SK-N-MC (cell line): Measurements from ENCODE around the gene SPRY1.

Experiments used
- DNase-seq: peaks from one replicate; pipeline ENCODE4 v3.0.0-alpha.2; 2011; ENCODE audit warnings: low read depth, low spot score
- H3K27ac ChIP-seq: fragments of 200-600 bp; sonication (generic); 2 replicates; pipeline ENCODE4 v1.5.1; 2016; ENCODE audit warnings: mixed run types
- H3K36me3 ChIP-seq: fragments of 200-600 bp; sonication (generic); 2 replicates; pipeline ENCODE4 v1.6.1; 2017; ENCODE audit warnings: antibody characterized with exemption, low read length, mixed read lengths; ENCODE audit not compliant: insufficient read depth
- H3K4me3 ChIP-seq: fragments of 200-600 bp; sonication (generic); 2 replicates; pipeline ENCODE4 v1.5.1; 2016
- H3K9ac ChIP-seq: fragments of 200-600 bp; sonication (generic); 2 replicates; pipeline ENCODE4 v1.8.0; 2017; ENCODE audit warnings: mixed run types, mixed read lengths; ENCODE audit not compliant: insufficient read length
- H3K9me3 ChIP-seq: fragments of 200-600 bp; sonication (generic); 2 replicates; pipeline ENCODE4 v1.6.1; 2017; ENCODE audit warnings: low read depth, mild to moderate bottlenecking, antibody characterized with exemption, low read length, moderate library complexity, mixed read lengths
- EZH2 ChIP-seq: fragments of 200-600 bp; sonication (generic); IDR thresholded peaks from one replicate; pipeline ENCODE4 v1.6.1; 2017; ENCODE audit warnings: antibody characterized with exemption
- FOXP2 ChIP-seq: optimal IDR thresholded peaks from 2 replicates; pipeline ENCODE3; 2011; ENCODE audit warnings: mild to moderate bottlenecking, moderate library complexity; ENCODE audit not compliant: insufficient read depth; ENCODE audit errors: extremely low read length, control extremely low read depth
- POLR2AphosphoS5 ChIP-seq: IDR thresholded peaks from 2 replicates; pipeline ENCODE4 v1.6.1; 2012; ENCODE audit warnings: mild to moderate bottlenecking, low read depth, low read length, borderline replicate concordance

SPRY1 gene

DNA sequence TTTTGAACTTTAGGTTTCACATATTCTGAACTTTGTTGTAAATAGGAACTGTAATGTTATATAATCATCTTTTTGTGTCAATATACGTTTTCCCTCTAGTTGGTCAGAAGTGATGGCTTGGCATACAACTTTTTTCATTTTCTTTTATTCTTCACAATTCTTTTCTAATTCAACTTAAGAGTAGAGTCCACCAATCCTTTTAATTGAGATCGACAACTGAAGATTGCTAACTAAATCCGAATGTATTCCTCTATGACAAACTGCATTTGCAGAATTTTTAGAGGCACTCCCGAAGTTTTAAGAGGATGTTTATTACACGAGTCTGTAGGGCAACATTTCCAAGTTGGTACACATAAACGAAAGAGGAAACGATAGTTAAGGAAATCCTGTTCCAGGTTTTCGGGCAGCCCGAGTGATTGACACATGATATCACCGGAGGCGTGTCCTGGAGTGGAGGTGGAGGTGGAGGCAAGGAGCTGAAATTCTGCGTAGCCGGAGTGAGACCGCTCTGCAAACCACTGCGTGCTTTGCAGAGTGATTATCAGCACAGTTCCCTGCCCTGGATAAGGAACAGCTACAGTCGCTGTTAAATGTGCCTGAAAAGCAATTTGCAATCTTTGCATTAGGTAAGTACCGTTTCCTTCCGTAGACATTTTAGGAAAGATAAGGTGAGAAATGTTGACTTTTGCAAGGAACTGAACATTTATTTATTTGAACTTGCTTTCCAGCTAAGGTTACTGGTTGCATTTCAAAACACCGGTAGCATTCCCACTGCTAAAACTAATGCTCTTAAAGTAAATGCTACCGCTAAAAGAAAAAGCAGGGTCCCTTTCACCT, at the start of gene SPRY1:
Gene SPRY1 (plus strand): TSS at position 489 of the 837 bp plus-strand sequence. CDS start 4,797 bp downstream, outside the sequence.
- H3K4me3 ChIP-seq = peak within 1 kb of the TSS; percentile 91

GRCh38 chr4:123346951-123347350, 49.6 kb upstream of the SPRY1 start:
- H3K4me3 ChIP-seq = no peak overlapping the region
- H3K36me3 ChIP-seq = no peaks in the 10 kb centered on the region
- H3K9ac ChIP-seq = no peak overlapping the region
- no peak for TF ChIP-seq FOXP2
- no peak for TF ChIP-seq EZH2
- no peak for TF ChIP-seq POLR2AphosphoS5
- no peak for DNase-seq
- no peak overlapping the region for H3K27ac ChIP-seq
- no peaks in the 10 kb centered on the region for H3K9me3 ChIP-seq

More for the DNA sequence above, at the start of gene SPRY1:
- Histone ChIP-seq H3K9me3 (no peaks in the 10 kb centered on the region), H3K27ac (no peak within 1 kb of the TSS), H3K36me3 (no peaks in the 10 kb centered on the region), H3K9ac (no peak within 1 kb of the TSS)
- DNase-seq = no peak
- no peak for TF ChIP-seq FOXP2
- no peak for TF ChIP-seq POLR2AphosphoS5
- no peak for TF ChIP-seq EZH2

- Histone ChIP-seq H3K36me3 (no peaks in the 10 kb centered on the region), H3K9ac (no peak overlapping the region), H3K27ac (no peak overlapping the region), H3K4me3 (no peak overlapping the region), H3K9me3 (no peaks in the 10 kb centered on the region)
- TF ChIP-seq EZH2 (no peak), POLR2AphosphoS5 (no peak), FOXP2 (no peak)
- no peak for DNase-seq
Measured at GRCh38 chr4:123348946-123349345, 47.6 kb upstream of the SPRY1 start.

- TF ChIP-seq FOXP2 = no peak
- no peak for TF ChIP-seq POLR2AphosphoS5
- no peak for TF ChIP-seq EZH2
- H3K36me3 ChIP-seq = no peaks in the 10 kb centered on the region
- H3K9ac ChIP-seq = no peak overlapping the region
- no peaks in the 10 kb centered on the region for H3K9me3 ChIP-seq
- no peak for DNase-seq
- no peak overlapping the region for H3K4me3 ChIP-seq
- no peak overlapping the region for H3K27ac ChIP-seq
Measured at GRCh38 chr4:123349421-123350190, 47.0 kb upstream of the SPRY1 start.

GRCh38 chr4:123350191-123350544, 46.4 kb upstream of the SPRY1 start:
- H3K4me3 ChIP-seq = no peak overlapping the region
- H3K36me3 ChIP-seq = no peaks in the 10 kb centered on the region
- H3K9ac ChIP-seq = no peak overlapping the region
- DNase-seq = no peak
- no peak for TF ChIP-seq FOXP2
- TF ChIP-seq POLR2AphosphoS5 = no peak
- no peak for TF ChIP-seq EZH2
- H3K9me3 ChIP-seq = no peaks in the 10 kb centered on the region
- no peak overlapping the region for H3K27ac ChIP-seq

GRCh38 chr4:123350726-123351125, 45.9 kb upstream of the SPRY1 start:
- TF ChIP-seq EZH2 (no peak), POLR2AphosphoS5 (no peak), FOXP2 (no peak)
- Histone ChIP-seq H3K27ac (no peak overlapping the region), H3K9me3 (no peaks in the 10 kb centered on the region), H3K4me3 (no peak overlapping the region), H3K36me3 (no peaks in the 10 kb centered on the region), H3K9ac (no peak overlapping the region)
- DNase-seq = no peak

DNA sequence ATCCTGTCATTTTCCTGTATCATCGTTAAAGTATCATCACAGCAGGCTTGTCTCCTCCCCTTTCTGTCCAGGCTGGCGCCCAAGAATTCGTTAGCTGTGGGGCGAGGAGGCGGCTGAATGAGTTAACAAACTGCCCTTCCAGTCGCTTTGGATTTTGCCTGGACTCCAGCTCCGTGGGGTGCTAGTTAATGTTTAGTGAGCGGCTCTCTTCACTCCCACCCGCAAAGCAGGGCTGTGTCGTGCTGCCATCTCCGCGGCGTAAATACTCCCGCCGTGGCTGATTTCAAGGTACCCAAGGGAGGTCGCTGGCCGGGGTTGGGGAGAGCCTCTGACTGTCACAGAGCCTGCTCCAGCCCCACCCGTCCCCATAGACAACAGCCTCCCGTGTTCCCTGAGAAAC, 44.9 kb upstream of the SPRY1 start:
- TF ChIP-seq POLR2AphosphoS5 (no peak), FOXP2 (no peak), EZH2 (no peak)

GRCh38 chr4:123352240-123352945, 44.2 kb upstream of the SPRY1 start:
- Histone ChIP-seq H3K9me3 (no peaks in the 10 kb centered on the region), H3K9ac (no peak overlapping the region), H3K36me3 (no peaks in the 10 kb centered on the region), H3K27ac (no peak overlapping the region), H3K4me3 (no peak overlapping the region)
- no peak for DNase-seq
- TF ChIP-seq POLR2AphosphoS5 = no peak
- no peak for TF ChIP-seq EZH2
- no peak for TF ChIP-seq FOXP2

More for the DNA sequence above, 44.9 kb upstream of the SPRY1 start:
- Histone ChIP-seq H3K9me3 (no peaks in the 10 kb centered on the region), H3K9ac (no peak overlapping the region), H3K36me3 (no peaks in the 10 kb centered on the region), H3K4me3 (no peak overlapping the region), H3K27ac (no peak overlapping the region)
- DNase-seq = no peak
